UCSD-AML1 (cell line): ENCODE results near the gene RPL7A.
"Not testable (repeated sequence)": the region's sequence is repeated elsewhere in the genome, so short reads cannot be mapped to it uniquely, and the experiment has no call there.

ENCODE experiments used
- DNase-seq: peaks from one replicate; lab custom pipeline; 2025; ENCODE audit not compliant: unreplicated experiment; lab: John Stamatoyannopoulos, UW

Gene RPL7A

GRCh38 chr9:133327834-133328484 lies 20.1 kb upstream of the RPL7A start:
- DNase-seq: no peak

- DNase-seq: not testable (repeated sequence)
Observed at GRCh38 chr9:133329306-133330156, 18.5 kb upstream of the RPL7A start.

- DNase-seq: no peak
Observed at GRCh38 chr9:133331221-133331620, 16.8 kb upstream of the RPL7A start.

GRCh38 chr9:133331641-133332380 lies 16.2 kb upstream of the RPL7A start:
- DNase-seq: no peak

- no peak for DNase-seq
Observed at GRCh38 chr9:133332381-133332730, 15.7 kb upstream of the RPL7A start.

- DNase-seq: no peak
Observed at GRCh38 chr9:133333011-133333410, 15.0 kb upstream of the RPL7A start.

- DNase-seq: no peak
Observed at GRCh38 chr9:133333566-133333965, 14.5 kb upstream of the RPL7A start.

- no peak for DNase-seq
Observed at GRCh38 chr9:133334161-133334560, 13.9 kb upstream of the RPL7A start.

GRCh38 chr9:133334888-133335287 lies 13.1 kb upstream of the RPL7A start:
- DNase-seq: not testable (repeated sequence)

- peak; percentile 93 for DNase-seq
Observed at GRCh38 chr9:133335924-133336811, 11.8 kb upstream of the RPL7A start, which contains the start of gene SURF6. Gene SURF6, minus strand, starts transcription at chr9:133336188. Its CDS starts 56 bp downstream, at chr9:133336132.

GRCh38 chr9:133339641-133340040 lies 8.4 kb upstream of the RPL7A start:
- no peak for DNase-seq

GRCh38 chr9:133340256-133340655 lies 7.8 kb upstream of the RPL7A start:
- DNase-seq: peak; percentile 71

GRCh38 chr9:133340916-133341315 lies 7.1 kb upstream of the RPL7A start:
- no peak for DNase-seq

- peak; percentile 80 for DNase-seq
Observed at GRCh38 chr9:133341369-133342068, 6.5 kb upstream of the RPL7A start.

GRCh38 chr9:133342069-133342406 lies 6.0 kb upstream of the RPL7A start:
- DNase-seq: no peak

GRCh38 chr9:133342570-133342969 lies 5.4 kb upstream of the RPL7A start:
- no peak for DNase-seq

GRCh38 chr9:133344071-133344470 lies 3.9 kb upstream of the RPL7A start:
- DNase-seq: no peak

GRCh38 chr9:133344979-133345378 lies 3.0 kb upstream of the RPL7A start:
- no peak for DNase-seq

GRCh38 chr9:133345596-133345995 lies 2.4 kb upstream of the RPL7A start:
- no peak for DNase-seq
